Measurements from ENCODE around the gene NARF.

NARF gene

GRCh38 chr17:82434216-82434565, 24.4 kb upstream of the NARF start:
- DNase-seq: no peak

GRCh38 chr17:82435103-82435502, 23.4 kb upstream of the NARF start:
- no peak for DNase-seq

- DNase-seq: no peak
Observed at GRCh38 chr17:82435601-82436583, 22.6 kb upstream of the NARF start.

GRCh38 chr17:82436601-82437324, 21.8 kb upstream of the NARF start:
- DNase-seq: no peak

- DNase-seq: no peak
Observed at GRCh38 chr17:82437325-82437668, 21.2 kb upstream of the NARF start.

- no peak for DNase-seq
Observed at GRCh38 chr17:82438401-82439193, 19.9 kb upstream of the NARF start.

GRCh38 chr17:82439194-82439828, 19.2 kb upstream of the NARF start:
- no peak for DNase-seq

GRCh38 chr17:82439829-82440365, 18.6 kb upstream of the NARF start:
- no peak for DNase-seq

- DNase-seq: no peak
Observed at GRCh38 chr17:82440469-82440981, 18.0 kb upstream of the NARF start.

- peak; percentile 68 for DNase-seq
Observed at GRCh38 chr17:82440991-82441627, 17.4 kb upstream of the NARF start.

- no peak for DNase-seq
Observed at GRCh38 chr17:82441691-82442487, 16.7 kb upstream of the NARF start.

- no peak for DNase-seq
Observed at GRCh38 chr17:82442643-82443464, 15.7 kb upstream of the NARF start.

GRCh38 chr17:82443465-82444283, 14.9 kb upstream of the NARF start:
- no peak for DNase-seq

GRCh38 chr17:82444284-82444893, 14.2 kb upstream of the NARF start:
- no peak for DNase-seq

- DNase-seq: no peak
Observed at GRCh38 chr17:82444941-82445521, 13.5 kb upstream of the NARF start.

- DNase-seq: no peak
Observed at GRCh38 chr17:82445542-82445941, 13.0 kb upstream of the NARF start.

- DNase-seq: no peak
Observed at GRCh38 chr17:82446124-82446523, 12.4 kb upstream of the NARF start.

- DNase-seq: no peak
Observed at GRCh38 chr17:82446649-82447048, 11.9 kb upstream of the NARF start.
